Natural killer cell (primary cell): ENCODE measurements around the gene ATF7. TPM values are rescaled to one million over a fixed set of nuclear protein-coding genes. Genes with fewer than 3 reads are reported as not detected.

Experiments used
- ATAC-seq, 3 donors: fragments of 150-1000 bp in 2 of 3; fragments of 200-7000 bp in 1 of 3; cut with Tn5 transposase; 1 replicate in 1 of 3; 2 replicates in 2 of 3; pipeline ENCODE4 v1.10.0; 2021; ENCODE audit warnings: mild to moderate bottlenecking in 2 of 3, moderate library complexity in 2 of 3
- DNase-seq, 2 donors: peaks; one replicate each; pipeline versions ENCODE4 v3.0.0 to v3.0.0-alpha.2; 2013 to 2021; ENCODE audit warnings: mixed read lengths in 1 of 2
- H3K27ac ChIP-seq: one replicate; pipeline ENCODE4 v1.5.1; 2013; ENCODE audit warnings: mild to moderate bottlenecking, low read length
- H3K27me3 ChIP-seq: one replicate; pipeline ENCODE4 v1.6.1; 2013; ENCODE audit warnings: low read length; ENCODE audit not compliant: control insufficient read depth, insufficient read depth
- H3K36me3 ChIP-seq: one replicate; pipeline ENCODE4 v1.6.1; 2013; ENCODE audit warnings: low read length; ENCODE audit not compliant: control insufficient read depth, insufficient read depth
- H3K4me1 ChIP-seq: one replicate; pipeline ENCODE4 v1.6.1; 2013; ENCODE audit warnings: low read length; ENCODE audit not compliant: control insufficient read depth, insufficient read depth
- H3K4me3 ChIP-seq: one replicate; pipeline ENCODE4 v1.5.1; 2013; ENCODE audit warnings: low read length
- H3K9me3 ChIP-seq: one replicate; pipeline ENCODE4 v1.6.1; 2013; ENCODE audit warnings: low read length; ENCODE audit not compliant: control insufficient read depth, insufficient read depth
- H3K27ac Mint-ChIP-seq, 2 donors: one replicate each; pipeline ENCODE4 v1.8.0; 2022; ENCODE audit warnings: mild to moderate bottlenecking in 2 of 2, mixed read lengths in 2 of 2, moderate library complexity in 1 of 2
- H3K27me3 Mint-ChIP-seq, 2 donors: one replicate each; pipeline ENCODE4 v1.8.0; 2022; ENCODE audit warnings: low read depth in 2 of 2, mixed read lengths in 2 of 2
- H3K36me3 Mint-ChIP-seq: one replicate; pipeline ENCODE4 v1.8.0; 2022; ENCODE audit warnings: mixed read lengths
- H3K4me1 Mint-ChIP-seq, 2 donors: one replicate each; pipeline ENCODE4 v1.8.0; 2022; ENCODE audit warnings: mixed read lengths in 2 of 2
- H3K4me3 Mint-ChIP-seq: one replicate; pipeline ENCODE4 v1.8.0; 2022; ENCODE audit warnings: mild to moderate bottlenecking, moderate library complexity, mixed read lengths
- H3K9me3 Mint-ChIP-seq, 2 donors: one replicate each; pipeline ENCODE4 v1.8.0; 2022; ENCODE audit warnings: mixed read lengths in 2 of 2
- CTCF ChIP-seq: fragments of 200-600 bp; IDR thresholded peaks from one replicate; pipeline ENCODE4 v1.8.0; 2022; ENCODE audit warnings: antibody characterized with exemption
- WGBS: methylation state at CpG from one replicate; pipeline ENCODE4 v1.1.7; 2013; ENCODE audit warnings: missing lambda C conversion rate; ENCODE audit not compliant: insufficient coverage; 5-methylcytosine and 5-hydroxymethylcytosine counted together
- intact Hi-C: fragments of 100-400 bp; cut with micrococcal nuclease; formaldehyde crosslinking; loops from one replicate; pipeline ENCODE4 v1.14.2; 2022
- total RNA-seq, 4 donors: library from RNA; stranded (reverse); fragments of 120-200 nt in 1 of 4; gene quantifications; one replicate each; pipeline versions ENCODE4 v1.2.3 to v1.2.4, GENCODE V29; 2013 to 2022

Gene ATF7
- total RNA-seq, 3 donors from 2014 or later (not counting 1 experiment from before 2014, with no cell fraction given) = 32.3 to 42.3 (median 34.9) TPM

- Mint-ChIP-seq H3K27me3 (no peaks in the 10 kb centered on the region), H3K4me1 (peaks cover 19 to 21% of the 10 kb centered on the region in 2 donors), H3K9me3 (no peaks in the 10 kb centered on the region), H3K36me3 (no peaks in the 10 kb centered on the region), H3K27ac (peak overlapping the region; percentile 89 to 90), H3K4me3 (peak overlapping the region; percentile 89)
- intact Hi-C loops = no loop called here
- H3K4me3 ChIP-seq = peak overlapping the region; percentile 1
- ATAC-seq (no peak), DNase-seq (no peak)
- H3K27ac ChIP-seq = peak overlapping the region; percentile 36
- H3K9me3 ChIP-seq = no peaks in the 10 kb centered on the region
- H3K36me3 ChIP-seq = peaks cover 6% of the 10 kb centered on the region
- no peaks in the 10 kb centered on the region for H3K27me3 ChIP-seq
- no peak for TF ChIP-seq CTCF
- H3K4me1 ChIP-seq = peaks cover 23% of the 10 kb centered on the region
- WGBS = 0% methylated on average over 1 of the region's 3 CpGs
Measured at GRCh38 chr12:53618275-53618674, 7.9 kb downstream of the ATF7 start.

- Histone ChIP-seq H3K4me3 (no peak overlapping the region), H3K27ac (peak overlapping the region; percentile 36), H3K27me3 (no peaks in the 10 kb centered on the region), H3K36me3 (peaks cover 6% of the 10 kb centered on the region), H3K9me3 (no peaks in the 10 kb centered on the region), H3K4me1 (peaks cover 23% of the 10 kb centered on the region)
- Mint-ChIP-seq H3K9me3 (no peaks in the 10 kb centered on the region), H3K4me1 (peaks cover 15% of the 10 kb centered on the region in 2 donors), H3K27me3 (no peaks in the 10 kb centered on the region), H3K4me3 (peak overlapping the region; percentile 89), H3K27ac (peak overlapping the region; percentile 89 to 90), H3K36me3 (no peaks in the 10 kb centered on the region)
- no peak for DNase-seq
- no peak for ATAC-seq
- WGBS = 67% methylated on average over 1 of the region's 3 CpGs
- intact Hi-C loops = no loop called here
- no peak for TF ChIP-seq CTCF
Measured at GRCh38 chr12:53617700-53618099, 8.5 kb downstream of the ATF7 start.

- H3K4me1 Mint-ChIP-seq = peaks cover 14 to 15% of the 10 kb centered on the region in 2 donors
- Histone ChIP-seq H3K36me3 (peaks cover 6% of the 10 kb centered on the region), H3K27ac (no peak overlapping the region), H3K4me1 (peaks cover 23% of the 10 kb centered on the region), H3K4me3 (no peak overlapping the region), H3K27me3 (no peaks in the 10 kb centered on the region), H3K9me3 (no peaks in the 10 kb centered on the region)
- 93% methylated on average over 4 of the region's 4 CpGs for WGBS
- H3K27ac Mint-ChIP-seq = no peak overlapping the region
- DNase-seq (no peak), ATAC-seq (no peak)
- no peaks in the 10 kb centered on the region for H3K27me3 Mint-ChIP-seq
- H3K4me3 Mint-ChIP-seq = no peak overlapping the region
- no peaks in the 10 kb centered on the region for H3K9me3 Mint-ChIP-seq
- no peak for TF ChIP-seq CTCF
- intact Hi-C loops = no loop called here
- no peaks in the 10 kb centered on the region for H3K36me3 Mint-ChIP-seq
Measured at GRCh38 chr12:53616950-53617349, 9.2 kb downstream of the ATF7 start.

- Mint-ChIP-seq H3K27me3 (no peaks in the 10 kb centered on the region), H3K9me3 (no peaks in the 10 kb centered on the region), H3K27ac (peak overlapping the region in 1 of 2 donors; percentile 35), H3K4me3 (no peak overlapping the region), H3K4me1 (peaks cover 14% of the 10 kb centered on the region in 2 donors), H3K36me3 (no peaks in the 10 kb centered on the region)
- peaks cover 6% of the 10 kb centered on the region for H3K36me3 ChIP-seq
- no peak overlapping the region for H3K27ac ChIP-seq
- no peak overlapping the region for H3K4me3 ChIP-seq
- peaks cover 12% of the 10 kb centered on the region for H3K4me1 ChIP-seq
- TF ChIP-seq CTCF = no peak
- no peak for ATAC-seq
- no peaks in the 10 kb centered on the region for H3K27me3 ChIP-seq
- intact Hi-C loops = no loop called here
- WGBS = 100% methylated on average over 1 of the region's 1 CpG
- no peak for DNase-seq
- H3K9me3 ChIP-seq = no peaks in the 10 kb centered on the region
Measured at GRCh38 chr12:53613821-53614220, 12.4 kb downstream of the ATF7 start.
